ENCODE results near the gene LIAS. TPM values are rescaled to one million over a fixed set of nuclear protein-coding genes. Genes with fewer than 3 reads are reported as not detected.
"Not testable (repeated sequence)": the region's sequence is repeated elsewhere in the genome, so short reads cannot be mapped to it uniquely, and the experiment has no call there.

The LIAS gene
- polyA plus RNA-seq (2011; rRNA removed) = 8.6 and 13.1 TPM in 2 replicates
- 1.6 and 4.8 TPM in 2 replicates for polyA minus RNA-seq (2011; rRNA and poly(A)+ RNA removed)

DNA sequence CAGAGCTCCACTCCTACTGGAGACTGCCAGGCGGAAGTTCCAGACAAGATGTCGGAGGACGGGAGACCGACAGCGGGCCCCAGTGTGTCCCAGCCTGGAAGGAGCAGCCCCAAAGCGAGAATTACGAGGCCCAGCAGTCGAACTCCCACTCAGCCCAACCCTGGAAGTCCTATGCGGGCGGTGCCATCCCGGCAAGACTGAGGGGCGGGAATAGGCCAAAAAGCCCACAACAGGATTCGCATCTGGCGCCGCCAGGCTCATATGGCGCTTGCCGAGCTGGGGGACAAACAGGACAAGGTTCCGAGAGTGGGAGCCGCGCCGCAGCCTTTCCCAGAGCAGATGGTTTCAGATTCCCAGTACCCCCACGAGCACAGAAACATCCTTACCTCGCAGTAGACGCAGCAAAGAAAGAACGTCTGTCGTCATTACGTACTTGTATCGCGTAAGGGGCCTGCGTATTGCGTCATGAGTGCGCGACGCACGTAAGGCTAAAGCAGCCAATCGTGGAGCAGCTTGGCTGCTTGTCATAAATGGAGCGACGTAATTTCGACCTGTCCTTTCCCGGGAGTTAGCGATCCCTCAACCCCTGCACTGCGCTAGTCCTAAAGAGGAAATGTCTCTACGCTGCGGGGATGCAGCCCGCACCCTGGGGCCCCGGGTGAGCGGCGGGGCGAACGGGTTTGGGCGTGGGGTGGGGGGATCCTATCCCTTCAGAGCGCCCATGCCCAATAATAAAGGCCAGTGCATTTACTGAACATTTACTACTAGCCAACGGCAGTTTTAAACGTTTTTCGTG lies at the start of gene LIAS, which contains the start of gene RPL9:
TSS of gene LIAS (plus strand) at position 552 of the 796 bp plus-strand sequence. CDS start at position 614, 62 bp downstream.
TSS of gene RPL9 (minus strand) at position 418 of the 796 bp plus-strand sequence. CDS start 483 bp downstream, outside the sequence.
- POLR2A ChIA-PET = interaction anchor here (0.5 to 1.9 kb wide), 10 partner anchors 10 to 330 kb away, joined by 3 to 15 read pairs (median 3); partner anchors contain the start of gene UGDH
- TF ChIP-seq, protein P1, sequence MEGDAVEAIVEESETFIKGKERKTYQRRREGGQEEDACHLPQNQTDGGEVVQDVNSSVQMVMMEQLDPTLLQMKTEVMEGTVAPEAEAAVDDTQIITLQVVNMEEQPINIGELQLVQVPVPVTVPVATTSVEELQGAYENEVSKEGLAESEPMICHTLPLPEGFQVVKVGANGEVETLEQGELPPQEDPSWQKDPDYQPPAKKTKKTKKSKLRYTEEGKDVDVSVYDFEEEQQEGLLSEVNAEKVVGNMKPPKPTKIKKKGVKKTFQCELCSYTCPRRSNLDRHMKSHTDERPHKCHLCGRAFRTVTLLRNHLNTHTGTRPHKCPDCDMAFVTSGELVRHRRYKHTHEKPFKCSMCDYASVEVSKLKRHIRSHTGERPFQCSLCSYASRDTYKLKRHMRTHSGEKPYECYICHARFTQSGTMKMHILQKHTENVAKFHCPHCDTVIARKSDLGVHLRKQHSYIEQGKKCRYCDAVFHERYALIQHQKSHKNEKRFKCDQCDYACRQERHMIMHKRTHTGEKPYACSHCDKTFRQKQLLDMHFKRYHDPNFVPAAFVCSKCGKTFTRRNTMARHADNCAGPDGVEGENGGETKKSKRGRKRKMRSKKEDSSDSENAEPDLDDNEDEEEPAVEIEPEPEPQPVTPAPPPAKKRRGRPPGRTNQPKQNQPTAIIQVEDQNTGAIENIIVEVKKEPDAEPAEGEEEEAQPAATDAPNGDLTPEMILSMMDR (IDR thresholded peaks at IDR 0.05; ENCODE audit: low read depth, low read length) = no peak
- CTCF ChIA-PET = interaction anchor here (0.8 kb wide), 1 partner anchor 519 kb away, joined by 3 read pairs; no protein-coding TSS in a partner anchor
- DNase-seq (ENCODE audit: low read depth, low spot score) = peak; percentile 99
- Histone ChIP-seq H3K27ac (ENCODE audit: low read depth, low read length) (peak within 1 kb of the TSS; percentile 94), H3K9me3 (ENCODE audit: control insufficient read depth, insufficient read depth, low read length) (no peaks in the 10 kb centered on the region), H3K4me3 (ENCODE audit: low read depth, low read length) (peak within 1 kb of the TSS; percentile 95), H3K27me3 (ENCODE audit: control insufficient read depth, insufficient read depth, low read length) (no peaks in the 10 kb centered on the region)

DNA sequence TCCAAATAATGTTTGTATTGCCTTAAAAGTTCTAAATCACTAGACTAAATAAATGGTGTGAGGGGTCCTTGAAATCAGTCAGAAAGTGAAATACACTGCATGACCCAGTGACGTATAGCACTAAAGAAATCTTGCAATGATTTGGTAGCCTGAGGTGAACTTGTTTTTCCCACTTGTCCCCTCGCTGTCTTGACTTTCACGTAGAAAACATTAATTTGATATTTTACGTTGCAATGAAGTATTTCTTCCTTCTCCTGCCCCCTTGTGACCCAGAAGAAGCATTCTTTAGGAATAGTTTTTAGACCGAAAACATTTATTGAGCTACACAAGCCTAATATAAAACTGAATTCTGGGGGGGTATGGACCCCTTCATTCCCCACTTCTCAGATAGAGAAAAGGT lies 48.4 kb upstream of the LIAS start:
- TF ChIP-seq, protein P1 (IDR thresholded peaks at IDR 0.05; ENCODE audit: low read depth, low read length) = peak; percentile 40
- ChIA-PET CTCF (interaction anchor here (1.0 kb wide), 1 partner anchor 651 kb away, joined by 6 read pairs; no protein-coding TSS in a partner anchor), POLR2A (no interaction called here)
- Histone ChIP-seq H3K4me3 (ENCODE audit: low read depth, low read length) (no peak overlapping the region), H3K27ac (ENCODE audit: low read depth, low read length) (no peak overlapping the region), H3K9me3 (ENCODE audit: control insufficient read depth, insufficient read depth, low read length) (no peaks in the 10 kb centered on the region), H3K27me3 (ENCODE audit: control insufficient read depth, insufficient read depth, low read length) (peaks cover 4% of the 10 kb centered on the region)
- no peak for DNase-seq (ENCODE audit: low read depth, low spot score)

DNA sequence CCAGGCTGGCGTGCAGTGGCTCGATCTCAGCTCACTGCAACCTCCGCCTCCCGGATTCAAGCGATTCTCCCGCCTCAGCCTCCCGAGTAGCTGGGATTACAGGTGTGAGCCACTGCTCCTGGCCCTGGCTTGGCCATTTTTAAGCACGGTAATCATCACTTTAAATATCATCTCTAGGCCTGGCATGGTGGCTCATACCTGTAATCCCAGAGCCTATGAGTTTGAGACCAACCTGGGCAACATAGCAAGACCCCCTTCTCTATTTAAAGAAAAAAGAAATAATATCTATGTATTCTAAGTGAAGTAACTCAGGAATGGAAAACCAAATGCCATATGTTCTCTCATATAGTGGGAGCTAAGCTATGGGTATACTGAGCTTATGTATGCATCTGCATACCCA lies 47.3 kb upstream of the LIAS start:
- H3K9me3 ChIP-seq (ENCODE audit: control insufficient read depth, insufficient read depth, low read length); POLR2A ChIA-PET; DNase-seq (ENCODE audit: low read depth, low spot score); CTCF ChIA-PET; H3K27ac ChIP-seq (ENCODE audit: low read depth, low read length); H3K4me3 ChIP-seq (ENCODE audit: low read depth, low read length); H3K27me3 ChIP-seq (ENCODE audit: control insufficient read depth, insufficient read depth, low read length): not testable (repeated sequence)

DNA sequence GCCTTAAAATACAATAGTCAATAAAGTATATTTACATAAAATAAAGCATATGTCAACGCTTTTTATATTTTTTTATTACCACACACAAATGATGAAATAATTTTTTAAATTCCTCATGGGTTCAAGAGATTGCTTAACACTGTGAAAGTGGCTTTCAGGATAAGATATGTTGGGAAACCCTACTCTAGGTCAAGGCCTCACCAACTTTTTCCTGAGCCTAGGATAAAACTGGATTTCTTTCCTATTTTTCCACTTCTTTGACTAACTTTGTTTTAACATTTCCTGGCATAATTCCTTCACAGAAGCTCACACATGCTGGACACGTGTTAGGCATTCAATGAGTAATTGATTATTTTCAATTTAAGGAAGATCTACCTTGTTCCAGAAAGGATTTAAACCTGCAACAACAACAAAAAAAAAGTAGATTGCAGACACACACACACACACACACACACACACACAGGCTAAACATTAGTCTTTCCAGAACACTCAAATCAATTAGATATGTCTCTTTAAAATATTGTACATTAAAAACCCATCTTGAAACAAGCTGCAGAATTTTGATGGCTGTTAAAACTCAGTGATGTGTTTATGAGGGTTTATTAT lies 43.1 kb upstream of the LIAS start:
- CTCF ChIA-PET = no interaction called here
- TF ChIP-seq, protein P1 (IDR thresholded peaks at IDR 0.05; ENCODE audit: low read depth, low read length) = no peak
- H3K27ac ChIP-seq (ENCODE audit: low read depth, low read length) = no peak overlapping the region
- no peak for DNase-seq (ENCODE audit: low read depth, low spot score)
- POLR2A ChIA-PET = no interaction called here
- H3K4me3 ChIP-seq (ENCODE audit: low read depth, low read length) = no peak overlapping the region
- H3K9me3 ChIP-seq (ENCODE audit: control insufficient read depth, insufficient read depth, low read length) = no peaks in the 10 kb centered on the region
- H3K27me3 ChIP-seq (ENCODE audit: control insufficient read depth, insufficient read depth, low read length) = no peaks in the 10 kb centered on the region

DNA sequence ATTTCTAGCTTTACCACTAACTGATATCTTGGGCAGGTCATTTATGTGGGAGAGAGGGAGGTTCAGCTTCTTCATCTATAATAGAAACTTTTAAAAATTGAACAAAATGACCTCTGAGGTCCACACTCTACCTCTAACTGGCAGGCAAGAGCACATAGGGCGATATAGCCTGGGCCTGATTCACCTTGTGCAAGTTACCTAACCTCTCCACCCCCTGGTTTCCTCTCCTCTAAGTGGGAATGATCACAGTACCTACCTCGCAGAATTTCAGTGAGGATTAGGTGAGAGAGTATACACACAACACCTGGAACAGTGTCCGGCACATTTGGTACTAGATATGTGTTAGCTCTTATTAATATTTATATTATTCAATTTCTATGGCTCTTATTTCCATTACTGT lies 36.6 kb upstream of the LIAS start:
- H3K4me3 ChIP-seq (ENCODE audit: low read depth, low read length) = no peak overlapping the region
- POLR2A ChIA-PET = no interaction called here
- DNase-seq (ENCODE audit: low read depth, low spot score) = no peak
- no peak overlapping the region for H3K27ac ChIP-seq (ENCODE audit: low read depth, low read length)
- CTCF ChIA-PET = no interaction called here
- peaks cover 2% of the 10 kb centered on the region for H3K27me3 ChIP-seq (ENCODE audit: control insufficient read depth, insufficient read depth, low read length)
- H3K9me3 ChIP-seq (ENCODE audit: control insufficient read depth, insufficient read depth, low read length) = no peaks in the 10 kb centered on the region
- TF ChIP-seq, protein P1 (IDR thresholded peaks at IDR 0.05; ENCODE audit: low read depth, low read length) = no peak

DNA sequence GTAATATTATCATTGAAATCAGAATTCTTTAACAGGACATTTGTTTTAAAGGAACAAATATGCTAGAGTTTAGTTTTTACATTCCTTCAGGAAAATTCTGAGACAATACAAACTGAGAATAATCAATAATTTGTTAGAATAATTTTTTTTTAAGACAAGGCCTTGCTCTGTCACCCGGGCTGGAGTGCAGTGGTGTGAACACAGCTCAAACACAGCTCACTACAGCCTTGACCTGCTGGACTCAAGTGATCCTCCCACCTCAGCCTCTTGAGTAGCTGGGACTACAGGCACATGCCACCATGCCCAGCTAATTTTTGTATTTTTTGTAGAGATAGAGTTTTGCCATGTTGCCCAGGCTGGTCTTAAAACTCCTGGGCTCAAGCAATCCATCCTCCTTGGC lies 33.6 kb upstream of the LIAS start:
- H3K4me3 ChIP-seq (ENCODE audit: low read depth, low read length); DNase-seq (ENCODE audit: low read depth, low spot score); H3K27me3 ChIP-seq (ENCODE audit: control insufficient read depth, insufficient read depth, low read length); H3K9me3 ChIP-seq (ENCODE audit: control insufficient read depth, insufficient read depth, low read length); H3K27ac ChIP-seq (ENCODE audit: low read depth, low read length); CTCF ChIA-PET; POLR2A ChIA-PET: not testable (repeated sequence)

Measured in AG04450 (cell line).